PC-3 (cell line): ENCODE measurements around the gene PLS3.

ENCODE experiments used
- CTCF ChIP-seq: fragments of 300-600 bp; sonication (generic); conservative IDR thresholded peaks from 2 replicates; pipeline ENCODE4 v1.5.1; 2017; ENCODE audit warnings: antibody characterized with exemption, low read depth, mild to moderate bottlenecking, low read length
- EZH2 ChIP-seq: fragments of 300-600 bp; sonication (generic); IDR thresholded peaks from one replicate; pipeline ENCODE4 v1.6.1; 2017; ENCODE audit warnings: antibody characterized with exemption, mild to moderate bottlenecking, low read length; ENCODE audit not compliant: unreplicated experiment

GRCh38 chrX:115534383-115534782 lies 26.6 kb upstream of the PLS3 start:
- TF ChIP-seq CTCF (no peak), EZH2 (no peak)
